Measurements from ENCODE around the gene OR2F2.

OR2F2 gene

GRCh38 chr7:143901668-143902331 is 33.2 kb upstream of the OR2F2 start, which contains the start of gene TCAF1:
TCAF1 (minus strand) TSS chr7:143902176; CDS start chr7:143876608, 25,568 bp downstream.
- H3K4me3 ChIP-seq (ENCODE audit: low read depth in 1 of 2, low read length in 2 of 2), result peak within 1 kb of the TSS; percentile 85 to 95
- H3K9me3 ChIP-seq (ENCODE audit: control insufficient read depth in 1 of 2, low read length in 2 of 2), result no peaks in the 10 kb centered on the region
- peak within 1 kb of the TSS; percentile 96 for H3K27ac ChIP-seq (ENCODE audit: low read length)
- H3K27me3 ChIP-seq (ENCODE audit: low read depth, low read length), result no peaks in the 10 kb centered on the region
- peaks cover 10 to 20% of the 10 kb centered on the region in 2 donors for H3K4me1 ChIP-seq (ENCODE audit: control insufficient read depth in 1 of 2, insufficient read depth in 2 of 2, low read length in 2 of 2)
- H3K36me3 ChIP-seq (ENCODE audit: control insufficient read depth in 1 of 2, insufficient read depth in 2 of 2, low read length in 2 of 2), result no peaks in the 10 kb centered on the region

GRCh38 chr7:143902332-143902899 is 32.6 kb upstream of the OR2F2 start:
- Histone ChIP-seq H3K36me3 (ENCODE audit: control insufficient read depth in 1 of 2, insufficient read depth in 2 of 2, low read length in 2 of 2) (no peaks in the 10 kb centered on the region), H3K27ac (ENCODE audit: low read length) (no peak overlapping the region), H3K9me3 (ENCODE audit: control insufficient read depth in 1 of 2, low read length in 2 of 2) (no peaks in the 10 kb centered on the region), H3K4me1 (ENCODE audit: control insufficient read depth in 1 of 2, insufficient read depth in 2 of 2, low read length in 2 of 2) (peaks cover 10 to 20% of the 10 kb centered on the region in 2 donors), H3K27me3 (ENCODE audit: low read depth, low read length) (no peaks in the 10 kb centered on the region), H3K4me3 (ENCODE audit: low read depth in 1 of 2, low read length in 2 of 2) (peak overlapping the region in 1 of 2 donors; percentile 85)

GRCh38 chr7:143905509-143905908 is 29.5 kb upstream of the OR2F2 start:
- Histone ChIP-seq H3K4me1 (ENCODE audit: control insufficient read depth in 1 of 2, insufficient read depth in 2 of 2, low read length in 2 of 2) (peaks cover 5 to 22% of the 10 kb centered on the region in 2 donors), H3K9me3 (ENCODE audit: control insufficient read depth in 1 of 2, low read length in 2 of 2) (no peaks in the 10 kb centered on the region), H3K27ac (ENCODE audit: low read length) (no peak overlapping the region), H3K27me3 (ENCODE audit: low read depth, low read length) (no peaks in the 10 kb centered on the region), H3K36me3 (ENCODE audit: control insufficient read depth in 1 of 2, insufficient read depth in 2 of 2, low read length in 2 of 2) (no peaks in the 10 kb centered on the region), H3K4me3 (ENCODE audit: low read depth in 1 of 2, low read length in 2 of 2) (no peak overlapping the region)

GRCh38 chr7:143906151-143906550 is 28.9 kb upstream of the OR2F2 start:
- no peak overlapping the region for H3K4me3 ChIP-seq (ENCODE audit: low read depth in 1 of 2, low read length in 2 of 2)
- H3K9me3 ChIP-seq (ENCODE audit: control insufficient read depth in 1 of 2, low read length in 2 of 2), result no peaks in the 10 kb centered on the region
- H3K36me3 ChIP-seq (ENCODE audit: control insufficient read depth in 1 of 2, insufficient read depth in 2 of 2, low read length in 2 of 2), result no peaks in the 10 kb centered on the region
- peaks cover 0 to 20% of the 10 kb centered on the region in 2 donors for H3K4me1 ChIP-seq (ENCODE audit: control insufficient read depth in 1 of 2, insufficient read depth in 2 of 2, low read length in 2 of 2)
- H3K27me3 ChIP-seq (ENCODE audit: low read depth, low read length), result no peaks in the 10 kb centered on the region
- H3K27ac ChIP-seq (ENCODE audit: low read length), result no peak overlapping the region

- Histone ChIP-seq H3K9me3 (ENCODE audit: control insufficient read depth in 1 of 2, low read length in 2 of 2) (no peaks in the 10 kb centered on the region), H3K27me3 (ENCODE audit: low read depth, low read length) (no peaks in the 10 kb centered on the region), H3K4me3 (ENCODE audit: low read depth in 1 of 2, low read length in 2 of 2) (no peak overlapping the region), H3K36me3 (ENCODE audit: control insufficient read depth in 1 of 2, insufficient read depth in 2 of 2, low read length in 2 of 2) (no peaks in the 10 kb centered on the region), H3K27ac (ENCODE audit: low read length) (no peak overlapping the region), H3K4me1 (ENCODE audit: control insufficient read depth in 1 of 2, insufficient read depth in 2 of 2, low read length in 2 of 2) (peaks cover 0 to 20% of the 10 kb centered on the region in 2 donors)
These were observed 28.1 kb upstream of the OR2F2 start for GRCh38 chr7:143906895-143907294.

GRCh38 chr7:143908120-143908519 is 26.9 kb upstream of the OR2F2 start:
- Histone ChIP-seq H3K27ac (ENCODE audit: low read length) (no peak overlapping the region), H3K27me3 (ENCODE audit: low read depth, low read length) (no peaks in the 10 kb centered on the region), H3K36me3 (ENCODE audit: control insufficient read depth in 1 of 2, insufficient read depth in 2 of 2, low read length in 2 of 2) (no peaks in the 10 kb centered on the region), H3K4me1 (ENCODE audit: control insufficient read depth in 1 of 2, insufficient read depth in 2 of 2, low read length in 2 of 2) (peaks cover 0 to 20% of the 10 kb centered on the region in 2 donors), H3K4me3 (ENCODE audit: low read depth in 1 of 2, low read length in 2 of 2) (no peak overlapping the region), H3K9me3 (ENCODE audit: control insufficient read depth in 1 of 2, low read length in 2 of 2) (no peaks in the 10 kb centered on the region)

- no peaks in the 10 kb centered on the region for H3K9me3 ChIP-seq (ENCODE audit: control insufficient read depth in 1 of 2, low read length in 2 of 2)
- no peak overlapping the region for H3K27ac ChIP-seq (ENCODE audit: low read length)
These were observed 25.2 kb upstream of the OR2F2 start for GRCh38 chr7:143909863-143910262.

GRCh38 chr7:143910473-143911248 is 24.4 kb upstream of the OR2F2 start:
- Histone ChIP-seq H3K9me3 (ENCODE audit: control insufficient read depth in 1 of 2, low read length in 2 of 2) (no peaks in the 10 kb centered on the region), H3K36me3 (ENCODE audit: control insufficient read depth in 1 of 2, insufficient read depth in 2 of 2, low read length in 2 of 2) (no peaks in the 10 kb centered on the region), H3K27me3 (ENCODE audit: low read depth, low read length) (no peaks in the 10 kb centered on the region), H3K4me3 (ENCODE audit: low read depth in 1 of 2, low read length in 2 of 2) (no peak overlapping the region), H3K4me1 (ENCODE audit: control insufficient read depth in 1 of 2, insufficient read depth in 2 of 2, low read length in 2 of 2) (peaks cover 0 to 18% of the 10 kb centered on the region in 2 donors), H3K27ac (ENCODE audit: low read length) (no peak overlapping the region)

More at GRCh38 chr7:143909863-143910262, 25.2 kb upstream of the OR2F2 start:
- H3K36me3 ChIP-seq (ENCODE audit: control insufficient read depth in 1 of 2, insufficient read depth in 2 of 2, low read length in 2 of 2), result no peaks in the 10 kb centered on the region
- no peak overlapping the region for H3K4me3 ChIP-seq (ENCODE audit: low read depth in 1 of 2, low read length in 2 of 2)
- no peaks in the 10 kb centered on the region for H3K27me3 ChIP-seq (ENCODE audit: low read depth, low read length)
- H3K4me1 ChIP-seq (ENCODE audit: control insufficient read depth in 1 of 2, insufficient read depth in 2 of 2, low read length in 2 of 2), result peaks cover 0 to 20% of the 10 kb centered on the region in 2 donors

GRCh38 chr7:143913945-143914615 is 21.0 kb upstream of the OR2F2 start:
- Histone ChIP-seq H3K27ac (ENCODE audit: low read length) (no peak overlapping the region), H3K27me3 (ENCODE audit: low read depth, low read length) (no peaks in the 10 kb centered on the region), H3K4me1 (ENCODE audit: control insufficient read depth in 1 of 2, insufficient read depth in 2 of 2, low read length in 2 of 2) (peaks cover 0 to 10% of the 10 kb centered on the region in 2 donors), H3K9me3 (ENCODE audit: control insufficient read depth in 1 of 2, low read length in 2 of 2) (no peaks in the 10 kb centered on the region), H3K4me3 (ENCODE audit: low read depth in 1 of 2, low read length in 2 of 2) (no peak overlapping the region), H3K36me3 (ENCODE audit: control insufficient read depth in 1 of 2, insufficient read depth in 2 of 2, low read length in 2 of 2) (no peaks in the 10 kb centered on the region)

GRCh38 chr7:143914938-143915652 is 19.9 kb upstream of the OR2F2 start:
- no peaks in the 10 kb centered on the region for H3K27me3 ChIP-seq (ENCODE audit: low read depth, low read length)
- H3K27ac ChIP-seq (ENCODE audit: low read length), result no peak overlapping the region
- H3K9me3 ChIP-seq (ENCODE audit: control insufficient read depth in 1 of 2, low read length in 2 of 2), result no peaks in the 10 kb centered on the region
- peaks cover 0 to 5% of the 10 kb centered on the region in 2 donors for H3K4me1 ChIP-seq (ENCODE audit: control insufficient read depth in 1 of 2, insufficient read depth in 2 of 2, low read length in 2 of 2)
- H3K4me3 ChIP-seq (ENCODE audit: low read depth in 1 of 2, low read length in 2 of 2), result no peak overlapping the region
- no peaks in the 10 kb centered on the region for H3K36me3 ChIP-seq (ENCODE audit: control insufficient read depth in 1 of 2, insufficient read depth in 2 of 2, low read length in 2 of 2)

Measured in muscle layer of duodenum (tissue), 2 donors.